Measurements from ENCODE around the gene HERC6.

GRCh38 chr4:88420844-88421243, 42.2 kb downstream of the HERC6 start:
- TF ChIP-seq CTCF (conservative IDR thresholded peaks at IDR 0.05) (no peak), EZH2 (IDR thresholded peaks at IDR 0.05; ENCODE audit: low read depth) (no peak)
